ENCODE results near the gene ADAT2.

Gene ADAT2

GRCh38 chr6:143414769-143415168, 35.7 kb downstream of the ADAT2 start:
- Histone ChIP-seq H3K4me2 (ENCODE audit: low read length) (no peak overlapping the region), H2AFZ (no peak overlapping the region), H3K4me1 (no peaks in the 10 kb centered on the region), H3K36me3 (ENCODE audit: control insufficient read depth, insufficient read depth, low read length) (no peaks in the 10 kb centered on the region), H3K9ac (no peak overlapping the region), H3K79me2 (no peaks in the 10 kb centered on the region), H3K27me3 (ENCODE audit: control insufficient read depth, insufficient read depth, low read length) (no peaks in the 10 kb centered on the region), H3K27ac (no peak overlapping the region), H3K9me3 (ENCODE audit: control insufficient read depth, low read length) (no peaks in the 10 kb centered on the region), H3K4me3 (ENCODE audit: low read depth, low read length) (no peak overlapping the region)
- TF ChIP-seq, protein P1, sequence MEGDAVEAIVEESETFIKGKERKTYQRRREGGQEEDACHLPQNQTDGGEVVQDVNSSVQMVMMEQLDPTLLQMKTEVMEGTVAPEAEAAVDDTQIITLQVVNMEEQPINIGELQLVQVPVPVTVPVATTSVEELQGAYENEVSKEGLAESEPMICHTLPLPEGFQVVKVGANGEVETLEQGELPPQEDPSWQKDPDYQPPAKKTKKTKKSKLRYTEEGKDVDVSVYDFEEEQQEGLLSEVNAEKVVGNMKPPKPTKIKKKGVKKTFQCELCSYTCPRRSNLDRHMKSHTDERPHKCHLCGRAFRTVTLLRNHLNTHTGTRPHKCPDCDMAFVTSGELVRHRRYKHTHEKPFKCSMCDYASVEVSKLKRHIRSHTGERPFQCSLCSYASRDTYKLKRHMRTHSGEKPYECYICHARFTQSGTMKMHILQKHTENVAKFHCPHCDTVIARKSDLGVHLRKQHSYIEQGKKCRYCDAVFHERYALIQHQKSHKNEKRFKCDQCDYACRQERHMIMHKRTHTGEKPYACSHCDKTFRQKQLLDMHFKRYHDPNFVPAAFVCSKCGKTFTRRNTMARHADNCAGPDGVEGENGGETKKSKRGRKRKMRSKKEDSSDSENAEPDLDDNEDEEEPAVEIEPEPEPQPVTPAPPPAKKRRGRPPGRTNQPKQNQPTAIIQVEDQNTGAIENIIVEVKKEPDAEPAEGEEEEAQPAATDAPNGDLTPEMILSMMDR (IDR thresholded peaks at IDR 0.05) = no peak

- no peak overlapping the region for H3K27ac ChIP-seq
- H3K4me2 ChIP-seq (ENCODE audit: low read length) = no peak overlapping the region
- TF ChIP-seq, protein P1 (IDR thresholded peaks at IDR 0.05) = no peak
- no peaks in the 10 kb centered on the region for H3K9me3 ChIP-seq (ENCODE audit: control insufficient read depth, low read length)
- H3K4me1 ChIP-seq = no peaks in the 10 kb centered on the region
- no peak overlapping the region for H3K4me3 ChIP-seq (ENCODE audit: low read depth, low read length)
- H3K36me3 ChIP-seq (ENCODE audit: control insufficient read depth, insufficient read depth, low read length) = no peaks in the 10 kb centered on the region
- H3K9ac ChIP-seq = no peak overlapping the region
- no peak overlapping the region for H2AFZ ChIP-seq
- no peaks in the 10 kb centered on the region for H3K27me3 ChIP-seq (ENCODE audit: control insufficient read depth, insufficient read depth, low read length)
- no peaks in the 10 kb centered on the region for H3K79me2 ChIP-seq
These were observed 39.6 kb downstream of the ADAT2 start for GRCh38 chr6:143410859-143411270.

- H3K79me2 ChIP-seq = no peaks in the 10 kb centered on the region
- H3K27ac ChIP-seq = no peak overlapping the region
- H3K4me1 ChIP-seq = no peaks in the 10 kb centered on the region
- no peaks in the 10 kb centered on the region for H3K36me3 ChIP-seq (ENCODE audit: control insufficient read depth, insufficient read depth, low read length)
- TF ChIP-seq, protein P1 (IDR thresholded peaks at IDR 0.05) = no peak
- no peak overlapping the region for H3K4me2 ChIP-seq (ENCODE audit: low read length)
- H3K27me3 ChIP-seq (ENCODE audit: control insufficient read depth, insufficient read depth, low read length) = no peaks in the 10 kb centered on the region
- no peak overlapping the region for H3K9ac ChIP-seq
- H3K4me3 ChIP-seq (ENCODE audit: low read depth, low read length) = no peak overlapping the region
- H3K9me3 ChIP-seq (ENCODE audit: control insufficient read depth, low read length) = no peaks in the 10 kb centered on the region
- H2AFZ ChIP-seq = no peak overlapping the region
These were observed 41.7 kb downstream of the ADAT2 start for GRCh38 chr6:143408787-143409162.

DNA sequence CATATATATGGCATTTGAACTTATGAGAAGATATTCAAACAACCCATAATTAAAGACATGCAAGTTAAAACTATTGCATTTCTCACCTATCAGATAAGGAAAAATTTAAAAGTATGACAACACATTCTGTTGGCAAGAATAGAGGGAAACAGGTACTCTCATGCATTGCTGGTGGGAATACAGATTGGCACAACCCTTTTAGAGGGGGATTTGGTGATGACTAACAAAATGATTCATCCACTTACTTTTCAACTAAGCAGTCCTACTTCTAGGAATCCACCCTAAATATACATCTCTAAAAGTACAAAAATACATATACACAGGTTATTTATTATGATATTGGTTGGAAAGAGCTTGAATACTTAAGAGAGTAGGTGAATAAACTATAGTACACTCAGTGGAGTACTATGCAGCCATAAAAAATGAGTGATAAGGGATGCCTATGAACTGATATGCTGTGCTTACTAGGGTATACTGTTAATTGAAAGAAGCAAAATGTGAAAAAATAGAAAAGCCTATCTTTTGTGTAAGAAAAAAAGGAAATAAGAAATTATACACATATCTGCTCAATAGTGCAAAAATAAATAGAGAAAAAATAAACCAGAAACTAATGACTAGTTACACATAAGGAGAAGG, 42.2 kb downstream of the ADAT2 start:
- Histone ChIP-seq H3K9me3 (ENCODE audit: control insufficient read depth, low read length) (no peaks in the 10 kb centered on the region), H3K4me2 (ENCODE audit: low read length) (no peak overlapping the region), H3K9ac (no peak overlapping the region), H2AFZ (no peak overlapping the region), H3K36me3 (ENCODE audit: control insufficient read depth, insufficient read depth, low read length) (no peaks in the 10 kb centered on the region), H3K27me3 (ENCODE audit: control insufficient read depth, insufficient read depth, low read length) (no peaks in the 10 kb centered on the region), H3K4me3 (ENCODE audit: low read depth, low read length) (no peak overlapping the region), H3K79me2 (no peaks in the 10 kb centered on the region), H3K4me1 (no peaks in the 10 kb centered on the region), H3K27ac (no peak overlapping the region)
- TF ChIP-seq, protein P1 (IDR thresholded peaks at IDR 0.05) = no peak

DNA sequence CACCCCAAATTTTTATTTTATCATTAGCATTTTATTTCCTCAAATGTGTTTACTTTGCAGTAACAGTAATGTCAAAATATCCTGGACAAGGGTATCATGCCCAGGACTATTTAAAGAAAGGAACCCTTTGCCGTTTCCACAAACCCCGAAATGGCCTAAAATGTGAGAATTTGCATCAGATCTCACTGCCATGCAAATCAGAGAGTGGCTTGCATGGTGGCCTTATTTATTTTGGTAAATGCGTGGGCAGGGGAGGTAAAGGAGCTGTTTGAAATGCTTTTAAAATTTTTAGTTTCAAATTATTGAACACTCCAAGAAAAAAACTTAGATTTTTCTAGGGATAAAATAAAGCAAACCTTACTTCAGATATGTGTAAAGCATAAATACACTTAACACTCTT, 43.8 kb downstream of the ADAT2 start:
- H2AFZ ChIP-seq = no peak overlapping the region
- no peaks in the 10 kb centered on the region for H3K9me3 ChIP-seq (ENCODE audit: control insufficient read depth, low read length)
- H3K36me3 ChIP-seq (ENCODE audit: control insufficient read depth, insufficient read depth, low read length) = no peaks in the 10 kb centered on the region
- no peak overlapping the region for H3K9ac ChIP-seq
- no peaks in the 10 kb centered on the region for H3K4me1 ChIP-seq
- H3K4me3 ChIP-seq (ENCODE audit: low read depth, low read length) = no peak overlapping the region
- TF ChIP-seq, protein P1 (IDR thresholded peaks at IDR 0.05) = no peak
- no peak overlapping the region for H3K27ac ChIP-seq
- no peaks in the 10 kb centered on the region for H3K79me2 ChIP-seq
- no peak overlapping the region for H3K4me2 ChIP-seq (ENCODE audit: low read length)
- no peaks in the 10 kb centered on the region for H3K27me3 ChIP-seq (ENCODE audit: control insufficient read depth, insufficient read depth, low read length)
